Measurements from ENCODE around the gene PTH1R. TPM values are rescaled to one million over a fixed set of nuclear protein-coding genes. Genes with fewer than 3 reads are reported as not detected.

PTH1R gene
- total RNA-seq, 1 donor from 2014 or later, result 0.85 TPM

DNA sequence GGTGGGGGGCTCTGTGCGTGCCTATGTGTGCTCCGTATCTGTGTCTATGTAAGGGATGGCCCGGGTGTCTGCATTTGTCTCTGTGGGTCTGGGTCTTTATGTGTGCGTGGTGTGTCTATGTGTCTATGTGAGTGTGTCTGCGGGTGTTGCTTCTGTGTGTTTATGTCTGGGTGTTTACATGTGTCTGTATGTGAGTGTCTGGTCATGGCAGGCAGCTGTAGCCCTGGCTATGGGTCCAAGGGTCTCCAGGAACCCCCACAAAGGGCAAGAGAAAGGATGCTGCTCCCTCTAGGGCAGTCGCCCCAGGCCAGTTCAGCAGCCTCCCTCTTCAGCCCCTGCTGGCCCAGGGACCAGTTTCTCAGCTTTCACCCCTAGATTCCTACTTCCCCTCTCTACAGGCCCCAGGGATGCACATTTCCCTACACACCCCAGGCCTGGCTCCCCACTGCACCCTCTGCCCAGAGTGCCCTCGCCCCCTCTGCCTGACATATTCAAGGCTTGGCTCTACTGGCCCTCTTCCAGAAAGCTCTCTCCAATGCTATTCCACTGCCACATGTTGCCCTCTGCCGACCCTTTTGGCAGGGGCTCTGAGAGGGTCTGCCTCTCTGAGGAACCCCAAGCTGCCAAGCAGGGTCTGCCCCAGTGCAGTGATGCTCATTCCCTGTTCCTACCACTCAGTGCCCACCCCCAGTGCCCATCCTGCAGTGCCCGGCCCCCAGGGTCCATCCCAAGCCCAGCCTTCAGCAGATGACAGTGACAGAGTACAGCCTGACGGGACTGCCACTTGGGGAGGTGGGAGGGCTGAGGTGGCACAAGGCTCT, 13.2 kb upstream of the PTH1R start:
- DNase-seq, result no peak

DNA sequence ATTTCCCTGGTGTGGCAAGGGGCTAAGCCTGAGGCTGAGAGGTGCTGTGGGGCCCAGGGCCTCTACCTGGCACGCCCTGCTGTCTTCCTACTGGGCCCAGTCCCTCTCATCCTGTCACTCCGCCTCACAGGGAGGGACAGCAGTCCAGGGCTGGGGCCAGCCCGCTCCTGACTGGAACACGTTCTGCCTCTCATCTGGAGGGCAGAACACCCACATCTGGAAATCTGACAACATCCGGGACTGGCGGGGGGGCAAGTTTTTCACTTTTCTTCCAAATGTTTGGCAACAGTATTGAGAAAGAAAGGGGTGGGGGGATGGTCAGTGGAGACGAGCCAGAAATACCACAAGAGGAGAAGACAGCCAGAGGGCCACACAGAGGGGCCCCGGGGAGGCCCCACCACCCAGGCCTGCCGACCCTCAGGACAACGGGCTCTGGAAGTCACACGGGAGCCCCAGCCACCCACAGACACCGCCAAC, 12.5 kb upstream of the PTH1R start:
- DNase-seq, result no peak

DNA sequence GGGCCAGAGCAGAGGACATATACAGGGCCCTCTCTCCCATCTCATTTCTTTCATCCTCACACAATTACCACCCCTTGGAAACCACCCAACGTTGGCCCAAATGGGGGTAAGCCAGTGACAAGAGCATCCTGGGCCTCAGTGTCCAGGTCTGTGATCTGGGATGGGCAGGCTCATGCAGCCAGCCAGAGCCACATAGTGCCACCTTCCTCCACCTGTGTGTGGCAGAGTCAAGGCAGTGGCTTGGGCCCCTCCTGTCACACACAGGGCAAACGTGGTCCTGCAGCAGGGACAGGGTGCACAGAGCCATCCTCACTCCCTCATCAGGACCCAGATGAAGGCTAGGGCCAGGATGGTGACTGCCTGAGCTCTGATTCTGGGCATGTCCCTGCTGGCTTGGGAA, 12.0 kb upstream of the PTH1R start:
- DNase-seq, result no peak

DNA sequence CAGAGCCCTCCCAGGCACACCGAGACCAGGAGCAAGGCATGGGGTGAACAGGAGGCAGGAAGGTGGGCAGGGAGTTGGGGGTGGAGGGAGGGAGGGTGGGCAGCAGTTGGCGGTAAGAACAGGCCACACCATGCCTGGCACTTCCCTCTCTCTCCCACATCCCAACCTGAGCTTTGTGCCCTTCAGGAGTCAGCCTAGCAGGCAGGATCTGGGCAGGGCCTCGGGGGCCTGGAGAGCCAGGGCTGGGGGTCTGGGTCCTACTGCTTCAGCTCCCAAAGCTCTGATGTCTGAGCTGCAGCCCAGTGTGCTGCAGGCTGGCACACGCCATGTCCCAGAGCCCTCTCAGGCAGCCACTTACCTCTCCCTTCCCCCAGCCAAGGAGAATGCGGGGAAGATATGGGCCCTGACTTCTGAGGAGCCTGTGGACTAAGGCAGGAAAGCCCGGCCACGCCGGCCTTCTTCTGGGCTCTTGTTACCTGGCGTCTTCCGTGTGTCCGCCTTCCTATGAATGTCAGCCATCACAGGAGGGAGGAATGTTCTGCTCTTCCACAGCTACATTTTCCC, 11.4 kb upstream of the PTH1R start:
- no peak for DNase-seq

DNA sequence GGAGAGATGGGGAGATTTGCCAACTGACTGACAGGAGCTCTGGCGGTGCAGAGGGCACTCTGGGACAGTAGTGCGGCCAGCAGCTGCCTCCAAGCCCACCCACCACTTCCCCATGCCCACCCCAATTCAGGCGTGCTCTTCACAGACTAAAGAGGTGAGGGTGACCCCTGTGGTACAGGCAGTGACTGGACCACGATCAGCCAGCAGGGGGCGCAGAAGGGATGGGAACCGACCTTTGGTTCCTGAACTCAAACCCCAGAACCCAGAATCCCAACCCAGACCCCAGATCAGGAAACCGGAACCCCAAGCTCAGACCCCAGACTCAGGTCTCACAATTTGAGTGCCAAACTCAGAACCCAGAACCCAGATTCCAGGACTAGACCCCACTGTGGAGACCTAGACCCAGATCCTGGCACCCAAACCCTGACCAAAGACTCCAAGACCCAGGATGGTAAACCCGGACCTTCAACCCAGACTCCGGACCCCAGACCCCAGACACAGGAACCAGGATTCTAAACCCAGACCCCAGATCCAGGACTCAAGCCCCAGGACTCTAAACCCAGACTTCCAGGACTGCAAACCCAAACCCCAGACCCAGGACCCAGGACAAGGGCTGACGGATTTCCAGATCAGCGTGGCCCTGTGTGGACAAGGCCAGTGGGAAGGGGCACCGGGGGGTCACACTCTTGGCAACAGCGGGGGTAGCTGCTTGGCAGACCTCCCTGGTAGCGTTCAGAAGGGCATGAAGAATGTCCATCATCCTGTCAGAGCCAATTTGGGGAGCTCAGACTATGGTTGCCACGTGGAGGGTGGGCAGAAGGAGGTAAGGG, 10.6 kb upstream of the PTH1R start:
- peak; percentile 72 for DNase-seq

DNA sequence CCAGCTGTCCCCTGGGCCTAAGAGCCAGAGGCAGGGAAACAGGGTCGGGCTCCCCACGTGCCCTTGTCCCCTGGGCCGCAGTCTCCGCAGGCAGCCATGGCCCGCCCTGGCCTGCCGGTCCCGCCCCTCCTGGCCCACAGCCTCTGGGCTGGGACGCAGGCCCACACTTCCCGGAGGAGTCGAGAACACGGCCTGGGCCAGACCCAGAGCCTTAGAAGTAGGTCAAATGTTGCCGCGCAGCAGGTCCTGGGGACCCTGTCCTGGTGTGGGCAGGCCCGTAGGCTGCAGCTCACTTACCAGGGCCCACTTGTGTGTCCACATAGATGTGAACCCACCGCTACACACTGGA, 10.0 kb upstream of the PTH1R start:
- no peak for DNase-seq

DNA sequence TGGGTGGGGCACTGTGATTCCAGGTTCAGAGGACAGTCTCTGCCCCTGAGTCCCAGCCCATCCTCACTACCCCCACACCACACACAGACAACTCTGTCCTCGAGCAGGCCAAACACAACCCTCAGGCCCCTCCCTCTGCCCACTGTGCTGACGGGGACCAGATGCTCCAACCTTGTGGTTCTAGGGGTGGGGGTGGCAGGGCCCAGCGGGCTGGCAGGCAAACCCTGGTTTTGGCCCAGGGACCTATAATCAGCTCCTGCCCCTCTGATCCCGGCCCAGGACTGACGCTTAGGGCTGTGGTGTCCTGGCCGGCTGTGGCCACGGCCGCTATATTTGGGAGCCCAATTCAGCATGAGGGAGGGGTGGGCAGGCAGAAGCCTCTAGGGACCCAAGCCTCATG, 9.2 kb upstream of the PTH1R start:
- no peak for DNase-seq

DNA sequence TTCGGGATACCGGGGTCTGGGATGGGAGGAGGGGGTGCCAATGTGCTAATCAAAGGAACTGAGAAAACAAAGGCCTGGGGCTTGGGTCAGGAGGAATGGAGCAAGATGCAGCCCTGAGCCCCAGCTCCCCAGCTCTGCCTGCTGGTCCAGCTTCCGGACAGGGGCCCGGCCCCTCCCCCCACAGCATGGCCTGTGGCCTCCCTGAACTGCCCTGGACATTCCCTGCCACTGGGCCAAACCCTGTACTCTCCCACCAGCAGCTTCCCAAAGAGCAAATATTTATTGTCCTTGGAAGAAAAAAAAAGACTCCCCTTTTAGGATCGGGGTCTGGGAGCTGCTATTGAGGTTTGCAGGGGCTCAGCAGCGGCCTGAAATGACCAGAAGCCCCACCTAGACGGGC, 8.6 kb upstream of the PTH1R start:
- DNase-seq, result no peak

DNA sequence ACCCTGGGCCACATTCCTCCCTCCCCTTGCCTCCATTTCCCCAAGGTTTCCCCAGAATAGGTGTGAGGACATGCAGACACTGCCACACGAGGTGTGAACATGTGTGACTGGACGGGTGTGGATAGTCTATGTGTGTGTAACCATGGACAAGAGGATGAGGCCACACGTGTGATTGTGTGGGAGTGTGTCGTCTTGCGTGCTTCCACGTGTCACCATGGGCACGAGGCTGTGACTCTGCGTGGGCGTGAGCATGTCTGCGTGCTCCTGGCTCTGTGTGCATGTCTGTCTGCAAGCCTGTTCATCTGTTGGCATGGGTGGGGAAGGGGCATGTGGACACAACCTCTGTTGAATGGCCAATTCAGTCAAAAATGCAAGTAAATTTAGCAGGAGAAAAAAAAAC, 8.1 kb upstream of the PTH1R start:
- no peak for DNase-seq

DNA sequence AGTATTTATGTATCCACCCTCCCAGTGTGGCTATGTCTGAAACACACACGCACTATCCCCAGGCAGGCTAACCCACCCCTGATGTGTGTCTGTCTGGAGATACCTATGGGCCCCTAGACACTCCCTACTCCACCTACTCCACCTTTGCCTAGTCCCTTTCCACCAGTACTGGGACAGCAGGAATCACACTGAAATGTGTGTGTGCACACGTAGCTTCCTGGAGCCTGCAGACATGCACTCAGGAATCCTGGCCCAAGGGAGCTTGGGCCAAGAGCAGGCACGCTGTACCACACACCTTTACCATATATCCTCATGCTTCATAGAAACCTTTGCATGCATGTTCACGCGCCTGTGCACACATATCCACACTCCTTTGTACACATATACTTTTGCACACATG, 6.9 kb upstream of the PTH1R start:
- DNase-seq, result no peak

DNA sequence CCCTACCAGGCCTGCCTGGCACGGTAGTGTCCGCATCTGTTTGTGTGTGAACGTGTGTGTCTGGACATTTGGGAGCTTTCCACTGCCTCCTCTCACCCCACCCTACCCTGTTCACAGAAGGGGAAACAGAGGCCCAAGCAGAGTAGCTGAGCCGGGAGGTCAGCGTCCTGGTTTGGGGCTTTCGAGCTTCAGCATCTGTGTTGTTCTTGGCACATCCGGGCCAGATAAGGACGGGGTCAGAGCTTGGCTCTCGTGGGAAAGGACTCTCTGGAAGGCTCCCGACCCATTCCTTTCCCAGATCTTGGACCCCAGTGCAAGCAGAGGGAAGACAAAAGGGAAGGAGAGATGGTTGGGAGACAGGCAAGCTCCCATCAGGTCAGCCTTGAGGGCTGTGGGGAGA, 6.3 kb upstream of the PTH1R start:
- no peak for DNase-seq

DNA sequence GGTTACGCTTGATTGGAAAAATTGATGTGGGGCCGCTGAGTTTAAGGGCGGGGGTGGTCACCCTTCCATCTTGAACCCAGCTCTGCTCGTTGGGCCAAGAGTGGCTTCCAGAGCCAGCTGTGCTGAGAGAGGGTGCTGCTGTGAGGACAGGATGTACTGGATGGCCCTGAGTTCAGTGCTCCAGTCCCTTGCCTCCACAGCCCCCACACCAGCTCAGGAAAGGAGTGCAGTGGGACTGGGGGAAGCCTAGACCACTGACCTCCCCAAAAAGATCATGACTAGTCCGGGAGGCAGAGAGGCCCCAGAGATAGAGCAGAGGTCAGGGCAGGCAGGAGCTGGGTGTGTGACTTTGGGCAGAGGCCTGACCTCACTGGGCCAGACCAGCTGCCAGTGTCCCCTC, 4.0 kb upstream of the PTH1R start:
- DNase-seq, result no peak

DNA sequence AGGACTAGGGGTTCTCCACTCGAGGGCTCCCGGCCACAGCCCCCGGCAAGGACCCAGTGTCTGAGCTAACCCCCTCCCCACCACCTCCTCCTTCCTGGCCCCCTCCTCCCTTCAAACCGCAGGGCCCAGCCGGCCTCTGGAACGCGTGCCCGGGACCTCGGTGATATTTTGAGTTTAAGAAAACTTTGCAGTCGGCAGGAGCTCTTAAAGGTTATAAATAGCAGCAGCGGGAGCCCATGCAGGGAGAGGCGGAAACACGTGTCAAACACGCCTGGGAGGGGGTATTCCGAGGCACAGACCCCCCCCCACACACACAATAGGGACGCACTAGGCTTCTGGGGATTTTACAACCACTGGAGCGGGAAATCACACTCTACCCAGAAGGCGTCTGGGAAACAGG, 3.1 kb upstream of the PTH1R start:
- no peak for DNase-seq

DNA sequence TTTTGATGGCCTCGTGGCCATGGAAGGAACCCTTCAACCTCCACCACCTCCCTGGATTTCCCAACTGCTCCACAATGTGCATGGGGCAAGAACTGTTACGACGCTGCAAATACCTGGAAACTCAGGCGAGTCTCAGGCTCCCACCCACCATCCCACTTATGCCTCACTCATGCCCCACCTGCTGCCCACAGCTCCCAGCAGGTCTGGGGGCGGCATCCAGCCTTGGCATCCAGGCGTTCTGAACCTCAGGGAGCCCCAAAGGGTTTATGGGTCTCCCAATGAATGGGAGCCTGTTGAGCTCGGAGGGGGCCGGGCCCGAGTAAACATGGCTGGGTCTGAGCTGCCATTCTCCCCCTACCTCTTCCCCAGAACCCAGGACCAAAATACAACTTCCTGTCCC, 2.0 kb upstream of the PTH1R start:
- DNase-seq, result no peak

DNA sequence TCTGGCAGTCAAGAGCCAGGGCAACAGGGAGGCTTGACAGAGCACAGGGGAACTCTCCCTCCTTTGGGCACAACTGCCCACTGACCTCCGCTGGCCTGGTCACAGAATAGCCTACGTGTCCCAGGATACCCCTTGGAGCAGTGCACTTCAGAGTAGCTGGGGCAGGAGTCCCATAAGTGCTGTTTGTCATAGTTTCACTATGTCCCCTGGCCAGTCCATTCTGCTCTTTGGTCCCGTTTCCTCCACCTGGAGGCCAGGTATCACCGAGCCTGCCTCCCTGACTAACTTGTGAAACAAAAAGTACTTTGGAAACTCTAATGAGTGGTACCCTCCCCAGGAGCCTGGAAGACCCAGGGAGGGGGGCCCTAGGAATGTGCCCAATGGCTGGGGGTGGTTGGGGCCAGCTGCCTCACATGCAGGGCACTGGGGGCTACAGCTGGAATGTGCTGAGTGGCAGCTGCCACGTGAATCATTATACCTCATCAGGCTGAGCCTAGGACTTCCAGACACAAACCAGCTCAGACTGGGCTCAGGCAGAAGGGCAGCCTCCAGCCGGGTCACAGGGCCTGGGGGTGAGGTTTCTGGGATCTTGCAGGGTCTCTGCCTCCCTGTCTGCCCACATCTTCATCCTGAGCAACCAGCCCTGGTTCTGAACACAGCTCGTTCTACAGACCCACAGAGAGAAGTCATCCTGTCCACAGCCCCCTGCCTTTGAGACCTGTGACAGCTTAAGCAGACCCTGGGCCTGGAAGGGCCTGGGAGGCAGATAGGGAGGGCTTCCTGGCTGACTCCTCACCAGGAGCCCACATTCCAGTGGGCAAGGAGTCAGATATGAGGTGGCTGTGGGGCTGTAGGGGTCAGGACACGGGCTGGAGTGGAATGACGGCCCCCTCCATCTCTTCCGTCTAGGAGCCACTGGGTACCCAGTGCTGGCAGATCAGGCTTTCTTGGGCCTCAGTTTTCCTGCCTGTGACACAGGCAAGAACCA, 914 bp upstream of the PTH1R start:
- no peak for DNase-seq

DNA sequence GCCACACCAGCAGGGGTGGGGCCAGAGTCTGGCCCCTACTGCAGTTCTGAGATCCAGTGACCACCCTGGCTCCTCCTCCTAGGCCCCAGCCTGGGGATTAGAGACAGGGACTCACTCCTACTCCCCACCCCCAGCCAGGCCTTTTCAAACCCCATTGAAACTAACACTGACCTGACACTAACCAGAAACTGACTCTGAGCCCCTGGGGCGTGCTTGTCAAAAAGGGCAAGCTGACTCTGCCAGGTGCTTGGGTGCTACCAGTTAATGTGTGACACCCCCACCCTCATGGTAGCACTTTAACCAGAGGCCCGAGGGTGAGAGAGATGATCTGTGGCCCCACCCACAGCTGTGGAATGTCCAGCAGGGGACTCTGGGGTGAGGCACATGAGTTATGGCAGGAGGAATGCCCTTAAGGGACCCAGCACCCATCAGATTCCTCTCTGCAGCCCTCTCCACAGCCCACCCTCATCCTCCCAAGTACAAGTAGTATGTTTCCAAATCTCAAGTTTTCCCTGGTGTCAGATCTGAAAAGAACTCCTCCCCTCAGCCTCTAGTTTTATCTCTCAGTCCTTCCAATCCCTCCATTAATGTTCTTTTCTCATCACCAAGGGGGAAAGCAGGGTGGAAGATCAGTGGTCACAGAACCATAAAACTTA, 1.4 kb downstream of the PTH1R start:
- DNase-seq, result no peak

DNA sequence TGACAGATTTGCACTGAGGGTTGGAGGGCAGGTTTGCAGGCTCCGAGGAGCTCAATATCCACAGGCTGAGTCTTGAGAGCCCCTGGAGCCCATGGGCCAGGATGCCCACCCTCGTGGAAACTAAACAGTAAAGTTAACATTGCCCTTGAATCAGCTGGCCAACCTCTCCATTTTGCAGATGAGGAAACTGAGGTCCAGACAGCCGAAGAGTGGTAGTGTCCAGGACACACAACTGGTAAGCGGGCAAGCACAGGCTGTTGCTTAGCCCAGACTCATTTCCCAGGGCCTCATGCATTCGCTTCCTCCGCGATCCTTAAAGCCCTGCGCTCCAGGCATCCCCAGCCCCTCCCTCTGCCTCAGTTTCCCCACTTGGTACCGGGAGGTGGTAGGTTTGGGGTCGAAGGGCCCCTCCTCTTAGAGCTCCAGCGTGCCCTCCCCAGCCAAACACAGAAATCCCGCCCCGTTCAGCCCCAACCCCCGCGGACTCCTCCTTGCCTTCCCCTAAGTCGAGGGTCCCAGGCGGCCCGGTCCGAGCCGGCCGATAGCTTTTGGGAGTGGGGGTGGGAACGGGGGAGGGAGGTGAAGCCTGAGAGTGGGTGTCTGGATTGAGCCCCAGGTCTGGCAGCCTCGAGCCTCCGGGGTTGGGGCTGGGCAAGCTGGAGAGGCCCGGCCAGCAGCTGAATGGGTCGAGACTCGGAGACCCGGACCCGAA, 3.5 kb downstream of the PTH1R start:
- DNase-seq, result no peak

DNA sequence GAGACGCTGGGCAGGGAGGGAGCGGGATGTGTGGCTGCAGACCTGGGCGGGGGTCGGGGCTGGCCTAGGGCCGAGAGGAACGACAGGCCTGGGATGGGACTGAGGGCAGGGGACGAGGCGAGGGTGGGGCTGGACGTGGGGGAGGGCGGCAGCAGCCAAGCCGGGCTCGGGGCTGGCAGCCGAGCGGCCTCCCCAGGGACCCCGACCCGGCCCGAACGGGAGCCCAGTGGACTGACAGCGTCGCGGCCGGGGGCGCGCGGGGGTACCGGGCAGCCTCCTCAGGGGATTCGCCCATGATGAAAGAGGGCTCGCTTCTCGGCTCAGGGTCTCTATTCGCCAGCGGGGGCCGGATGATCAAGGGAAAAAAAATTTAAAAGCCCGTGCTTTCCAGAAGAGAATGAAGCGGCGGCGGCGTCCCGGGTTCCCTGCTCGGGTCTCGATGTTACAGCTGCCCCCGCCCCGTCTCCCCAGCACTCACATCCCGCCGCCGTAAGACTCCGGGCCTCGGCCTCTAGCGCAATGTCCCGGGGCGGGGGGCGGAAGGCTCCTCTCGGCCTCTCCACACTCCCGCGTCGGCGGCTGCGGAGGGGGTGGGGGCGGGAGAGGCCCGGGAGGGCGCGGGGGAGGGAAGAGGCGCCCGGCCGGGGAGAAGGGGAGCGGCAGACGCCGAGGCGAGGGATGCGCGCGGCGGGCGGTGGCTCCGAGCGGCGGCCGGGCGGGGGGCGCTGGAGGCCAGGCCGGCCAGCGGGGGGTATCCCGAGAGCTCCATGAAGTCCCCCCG, 4.3 kb downstream of the PTH1R start:
- DNase-seq, result no peak

DNA sequence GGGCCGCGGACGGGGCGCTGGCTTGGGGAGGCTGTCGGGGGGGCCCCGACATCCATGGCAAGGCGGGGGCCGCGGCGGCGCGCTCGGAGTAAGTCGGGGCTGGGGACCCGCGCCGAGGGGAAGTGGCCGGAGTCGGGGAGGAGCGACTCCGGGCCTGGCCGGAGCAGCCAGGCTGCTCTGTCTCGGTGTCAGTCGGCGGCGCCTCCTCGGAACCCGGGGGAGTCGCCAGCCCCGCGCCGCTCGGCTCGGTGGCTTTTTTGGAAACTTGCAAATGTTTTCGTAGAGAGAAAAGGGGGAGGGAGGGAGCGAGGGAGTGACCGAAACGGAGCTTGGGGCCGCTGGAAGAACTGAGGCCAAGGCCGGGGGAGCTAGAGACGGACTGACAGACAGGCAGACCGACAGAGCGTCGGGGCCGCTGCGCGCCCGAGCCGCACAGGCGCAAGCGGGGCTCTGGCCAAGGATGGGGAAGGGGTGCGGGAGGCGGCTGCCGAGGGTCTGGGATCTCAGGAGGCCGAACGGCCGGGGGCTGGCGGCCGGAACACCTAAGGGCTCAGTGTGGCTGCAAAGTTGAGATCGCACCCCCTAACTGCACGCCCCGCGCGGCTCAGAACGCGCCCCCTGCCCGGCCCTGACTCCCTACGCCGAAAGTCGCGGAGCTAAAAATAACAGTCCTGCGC, 5.0 kb downstream of the PTH1R start:
- DNase-seq, result no peak

Data from dermis blood vessel endothelial cell (primary cell).